Activated CD8-positive, alpha-beta memory T cell treated with anti-CD3 and anti-CD28 coated beads, Interleukin-2, amount 50 U/mL, for 1 hour (primary cell): ENCODE data around the gene MAP2K5.

Experiments used
- DNase-seq: peaks from one replicate; pipeline ENCODE4 v3.0.0-alpha.2; 2020; ENCODE audit errors: extremely low read depth

The MAP2K5 gene

DNA sequence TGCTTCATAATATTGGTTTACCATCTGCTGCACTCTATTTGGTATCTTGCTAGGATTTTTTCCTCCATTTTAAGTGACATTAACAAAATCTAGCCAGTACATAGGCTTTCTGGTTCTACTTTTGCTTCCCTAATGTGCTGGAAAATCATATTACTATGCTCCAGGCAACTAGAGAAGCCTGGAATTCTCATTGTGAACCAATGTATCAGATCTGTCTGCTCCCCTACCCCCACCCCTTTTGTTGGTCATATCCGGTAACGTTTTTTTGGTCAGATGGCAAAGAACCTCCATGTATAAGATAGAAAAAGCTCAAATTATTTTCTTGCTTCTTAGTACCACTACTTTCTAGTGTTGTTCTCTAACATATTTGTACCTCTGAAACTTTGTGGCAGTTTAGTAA lies 17.1 kb downstream of the MAP2K5 start:
- DNase-seq, result no peak

DNA sequence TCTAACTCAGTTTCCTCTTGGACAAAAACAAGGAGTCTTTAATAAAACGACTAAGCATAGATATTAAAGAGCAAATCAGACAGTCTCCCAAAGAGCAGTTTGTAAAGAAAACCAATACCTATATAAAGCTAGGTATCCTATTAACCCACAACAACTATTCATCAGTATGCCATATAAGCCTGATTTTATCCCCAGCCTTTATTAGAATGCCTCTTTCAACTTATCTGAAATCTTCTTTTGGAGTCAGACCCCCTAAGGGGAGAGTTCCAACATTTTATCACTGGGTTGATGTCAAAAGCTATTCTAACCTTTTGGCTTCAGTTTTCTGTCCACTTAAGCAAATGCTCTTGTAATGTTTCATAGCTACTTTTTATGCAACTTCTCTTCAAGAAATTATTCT lies 17.8 kb downstream of the MAP2K5 start:
- DNase-seq, result no peak

DNA sequence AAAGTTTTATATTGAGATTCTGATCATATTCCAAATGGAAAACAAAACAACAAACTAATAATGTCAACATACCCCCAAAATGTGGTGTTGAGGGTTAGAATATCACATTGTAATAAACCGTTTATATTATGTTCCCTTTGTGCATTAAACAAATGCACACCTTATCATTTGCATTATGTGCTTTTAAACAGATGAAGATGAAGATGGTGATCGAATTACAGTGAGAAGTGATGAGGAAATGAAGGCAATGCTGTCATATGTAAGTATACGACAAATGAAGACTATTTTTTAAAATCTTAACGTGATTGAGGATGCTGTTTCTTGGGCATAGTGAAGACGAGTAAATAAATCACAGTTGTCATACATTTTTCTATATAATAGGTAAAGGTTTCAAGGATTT lies 20.6 kb downstream of the MAP2K5 start:
- no peak for DNase-seq

DNA sequence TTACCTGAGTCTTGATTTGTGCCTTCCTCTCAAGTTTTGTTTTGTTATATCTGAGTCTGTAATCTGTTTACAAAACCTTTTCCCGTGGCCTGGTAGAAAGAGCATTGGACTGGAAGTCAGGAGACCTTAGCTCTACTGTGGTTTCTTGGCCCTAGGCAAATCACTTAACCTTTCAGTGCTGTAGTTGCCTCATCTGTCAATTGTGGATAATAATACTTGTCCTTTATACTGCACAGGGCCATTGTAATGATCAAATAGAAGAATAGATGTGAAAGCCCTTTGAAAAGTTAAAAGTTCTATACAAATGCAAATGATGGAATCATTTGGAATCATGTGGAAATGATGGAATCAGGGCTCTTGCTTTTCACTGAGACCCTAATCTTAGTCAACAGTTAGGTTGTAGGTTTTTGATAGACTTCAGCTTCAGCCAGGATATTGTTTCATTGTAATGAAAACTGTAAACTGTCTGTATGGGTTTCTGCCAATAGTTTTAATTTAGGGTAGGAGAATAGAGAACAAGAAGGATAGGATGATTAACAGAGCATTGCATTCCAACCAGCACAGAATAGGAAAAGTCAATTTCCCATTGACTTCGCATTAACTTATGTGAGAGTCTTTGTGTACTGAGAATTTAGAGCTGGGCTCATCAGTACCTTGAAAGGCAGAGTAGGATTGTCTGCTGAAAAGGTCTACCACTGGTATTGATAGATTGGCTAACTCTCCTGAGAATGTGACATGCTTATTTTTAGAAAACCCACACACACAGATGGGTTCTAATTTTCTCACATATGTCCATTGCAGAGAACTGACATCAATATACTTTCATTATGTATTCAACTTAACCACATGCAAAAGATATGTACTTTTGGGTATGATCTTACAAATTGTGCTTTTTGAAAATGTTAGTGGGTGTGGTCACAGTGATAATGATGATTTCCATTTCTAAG lies 21.8 kb downstream of the MAP2K5 start:
- DNase-seq, result no peak

DNA sequence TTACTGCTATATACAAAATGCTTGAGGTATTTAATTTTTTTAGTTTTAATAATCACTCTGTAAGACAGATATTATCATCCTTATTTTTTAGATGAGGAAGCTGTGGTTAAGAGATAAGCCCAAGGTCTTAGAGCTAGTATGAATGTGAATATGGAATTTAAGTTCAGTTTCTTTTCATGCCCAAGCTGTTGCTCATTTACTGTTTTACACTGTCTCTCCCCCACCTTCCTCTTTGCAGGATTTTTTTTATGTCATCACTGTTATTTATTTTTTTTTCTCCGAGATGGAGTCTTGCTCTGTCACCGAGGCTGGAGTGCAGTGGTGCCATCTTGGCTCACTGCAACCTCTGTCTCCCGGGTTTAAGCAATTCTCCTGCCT lies 22.5 kb downstream of the MAP2K5 start:
- DNase-seq, result no peak

DNA sequence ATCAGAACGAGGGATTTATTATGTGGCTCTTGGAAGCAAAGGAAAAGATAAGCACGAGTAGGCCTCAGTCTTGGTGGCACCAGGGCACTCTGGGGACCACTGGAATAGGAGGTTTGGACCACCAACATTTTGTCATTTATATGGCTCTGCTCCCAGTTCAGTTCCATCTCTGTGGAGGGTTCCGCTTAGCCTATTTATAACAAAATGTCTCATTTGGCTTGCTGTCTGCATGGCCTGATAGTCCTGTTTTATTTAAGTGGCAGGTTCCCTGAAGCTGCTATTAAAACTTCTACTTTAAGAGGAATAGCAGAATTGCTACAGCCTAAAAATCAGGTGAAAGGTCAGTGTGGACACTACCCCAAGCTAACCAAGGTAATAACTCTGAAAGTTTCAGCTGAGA lies 27.2 kb downstream of the MAP2K5 start:
- DNase-seq, result no peak

DNA sequence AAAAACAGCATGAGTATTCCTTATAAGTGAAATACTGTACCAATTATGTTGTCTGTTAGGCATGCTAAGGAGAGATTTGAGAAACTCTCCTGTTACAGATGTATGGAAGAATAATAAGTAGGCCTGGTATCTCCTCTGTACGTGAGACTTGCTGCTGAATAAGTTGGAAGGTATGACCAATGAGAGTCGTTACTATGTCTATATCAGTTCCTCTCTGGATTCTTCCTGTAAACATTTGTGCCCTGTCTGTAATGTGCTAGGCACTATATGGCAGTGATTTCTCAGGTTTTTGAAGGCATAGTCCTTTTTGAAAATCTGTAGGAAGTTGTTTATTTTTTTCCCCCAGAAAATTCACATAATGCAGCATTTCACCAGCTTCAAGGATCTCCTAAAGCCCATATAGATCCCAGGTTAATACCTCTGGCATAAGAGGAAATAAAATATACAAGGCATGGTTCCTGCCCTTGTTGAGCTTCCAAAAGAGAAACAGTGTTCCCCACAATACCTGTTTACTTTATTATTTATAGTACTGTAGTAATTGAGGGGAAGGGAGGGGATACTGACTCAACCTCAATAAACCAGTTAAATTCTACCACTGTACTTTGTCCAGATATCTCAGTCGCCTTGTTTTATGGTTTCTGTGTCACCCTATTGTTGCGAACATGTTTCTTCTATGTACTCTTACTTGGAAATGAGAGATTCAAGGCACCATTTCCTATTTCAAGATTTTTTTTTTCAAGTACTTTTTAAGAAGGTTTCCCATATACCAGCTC lies 28.6 kb downstream of the MAP2K5 start:
- no peak for DNase-seq

DNA sequence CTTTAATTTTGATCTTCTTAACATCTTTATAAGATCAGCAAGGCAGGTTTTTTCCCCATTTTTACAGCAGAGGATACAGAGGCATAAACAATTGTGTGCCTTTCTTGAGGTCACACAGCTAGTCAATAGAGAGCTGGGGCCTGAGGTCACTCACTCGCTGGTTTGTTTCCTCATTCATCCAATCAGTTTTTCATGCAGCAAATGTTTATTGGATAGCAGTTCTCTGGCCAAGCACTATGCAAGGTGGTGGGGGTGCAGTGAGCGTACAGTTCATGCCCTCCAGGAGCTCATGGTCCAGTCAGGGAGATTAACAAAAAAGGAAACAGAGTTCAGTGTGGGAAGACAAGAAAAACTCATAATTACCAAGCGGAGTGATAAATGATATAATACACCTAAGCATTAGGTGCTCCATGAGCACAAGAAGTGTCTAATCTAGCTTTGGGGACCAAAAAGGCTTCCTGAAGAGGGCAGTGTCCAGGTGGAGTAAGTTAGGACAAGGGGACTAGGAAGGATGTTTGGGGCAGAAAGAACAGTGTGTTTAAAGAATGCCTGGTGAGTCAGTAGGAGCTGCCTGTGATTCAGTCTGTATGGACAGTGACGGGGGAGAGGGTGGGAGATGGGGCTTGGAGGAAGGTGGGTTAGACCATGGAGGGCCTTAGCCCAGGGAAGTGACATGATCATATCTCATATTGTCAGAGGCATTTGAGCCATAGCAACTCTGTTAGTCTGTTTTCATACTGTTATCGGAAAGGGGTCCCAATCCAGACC lies 29.3 kb downstream of the MAP2K5 start:
- DNase-seq, result no peak

DNA sequence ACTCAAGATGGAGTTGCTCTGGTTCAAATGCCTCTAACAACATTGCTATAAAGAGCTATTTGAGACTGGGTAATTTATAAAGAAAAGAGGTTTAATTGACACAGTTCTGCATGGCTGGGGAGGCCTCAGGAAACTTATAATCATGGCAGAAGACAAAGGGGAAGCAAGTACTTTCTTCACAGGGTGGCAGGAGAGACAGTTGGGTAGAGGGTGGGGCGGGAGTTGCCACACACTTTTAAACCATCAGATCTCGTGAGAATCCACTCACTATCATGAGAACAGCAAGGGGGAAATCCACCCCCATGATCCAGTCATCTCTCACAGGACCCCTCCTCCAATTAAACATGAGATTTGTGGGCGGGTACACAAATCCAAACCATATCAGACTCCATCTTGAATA lies 30.7 kb downstream of the MAP2K5 start:
- DNase-seq, result no peak

DNA sequence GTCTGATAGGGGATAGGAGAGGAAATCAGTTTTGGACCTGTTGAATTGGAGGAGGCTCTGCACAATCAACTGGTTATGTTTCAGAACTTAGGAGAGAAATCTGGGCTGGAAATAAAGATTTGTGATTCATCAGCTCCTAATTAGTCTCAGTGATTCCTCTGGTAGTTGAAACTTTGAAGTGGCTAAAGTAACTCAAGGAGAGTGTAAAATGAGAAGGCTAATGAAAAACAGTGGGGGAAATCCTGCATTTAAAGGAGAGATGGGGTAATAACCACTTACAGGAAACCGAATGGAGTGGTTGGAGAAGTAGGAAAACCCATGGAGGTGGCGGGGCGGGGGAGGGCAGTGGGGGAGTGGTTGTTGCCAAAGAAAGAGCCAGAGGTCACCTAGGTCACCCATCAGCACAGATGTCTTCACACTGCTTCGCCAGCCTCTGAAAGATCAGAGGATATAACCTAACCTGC lies 32.6 kb downstream of the MAP2K5 start:
- no peak for DNase-seq

DNA sequence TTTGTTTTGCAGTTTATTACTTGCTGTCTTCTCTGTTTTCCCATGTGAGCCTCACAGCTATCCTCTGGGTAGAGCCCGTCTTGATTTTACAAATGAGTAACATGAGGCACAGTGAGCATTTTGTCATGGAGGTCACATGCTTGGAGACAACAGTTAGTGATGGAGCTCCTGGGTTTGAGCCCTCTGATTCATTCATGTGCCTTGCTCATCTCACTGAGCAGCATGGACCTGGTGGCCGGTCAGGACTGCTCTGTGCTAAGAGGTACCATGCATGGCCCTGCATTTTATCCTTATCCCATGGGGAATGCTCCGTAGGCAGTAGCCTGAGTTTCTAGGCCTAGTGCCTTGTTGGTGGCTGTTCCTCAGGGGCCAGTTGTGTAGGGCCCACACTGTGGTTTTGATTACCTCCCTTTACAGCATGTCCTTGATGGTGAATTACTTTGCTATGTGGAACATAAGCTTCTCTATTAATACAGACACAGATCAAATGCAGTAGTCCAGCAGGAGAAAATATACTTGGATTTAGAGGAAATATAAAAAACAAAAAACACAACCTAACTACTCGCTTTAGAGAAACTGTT lies 35.6 kb downstream of the MAP2K5 start:
- no peak for DNase-seq

DNA sequence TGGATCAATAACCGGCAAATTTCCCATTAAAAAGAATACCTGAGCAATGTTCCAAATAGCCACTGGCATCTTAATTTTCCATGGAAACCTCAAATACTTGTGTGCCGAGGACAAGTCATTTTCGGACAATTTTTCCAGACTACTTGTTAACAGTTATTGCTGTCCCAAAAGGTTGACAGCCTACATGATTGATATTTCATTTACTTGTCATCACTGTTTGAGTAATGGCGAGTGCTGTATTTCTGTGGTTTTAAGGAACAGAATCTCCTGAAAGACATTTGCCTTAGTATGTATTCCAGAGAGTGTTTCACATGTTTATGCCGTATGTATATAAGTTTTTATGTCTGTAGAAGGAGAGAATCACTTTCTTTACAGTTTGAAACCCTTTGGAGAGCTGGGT lies 36.7 kb downstream of the MAP2K5 start:
- no peak for DNase-seq

DNA sequence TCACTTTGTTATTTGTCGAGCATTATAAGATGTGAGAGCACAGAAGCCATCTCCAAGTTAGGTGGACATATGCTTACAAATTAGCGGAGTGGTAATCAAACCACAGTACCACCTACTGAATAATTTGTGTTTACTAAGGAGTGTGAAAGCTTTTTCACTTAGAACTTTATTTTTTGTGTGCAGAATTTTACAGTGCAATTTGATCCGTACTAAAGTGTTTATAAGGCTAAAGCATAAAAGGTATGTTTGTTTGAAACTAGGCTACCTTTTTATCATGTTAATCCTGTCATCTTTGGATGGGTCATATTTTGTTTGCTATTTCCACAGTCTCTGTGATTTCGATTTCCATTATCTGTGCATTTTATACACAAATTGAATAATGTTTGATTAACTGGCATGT lies 37.5 kb downstream of the MAP2K5 start:
- DNase-seq, result no peak

DNA sequence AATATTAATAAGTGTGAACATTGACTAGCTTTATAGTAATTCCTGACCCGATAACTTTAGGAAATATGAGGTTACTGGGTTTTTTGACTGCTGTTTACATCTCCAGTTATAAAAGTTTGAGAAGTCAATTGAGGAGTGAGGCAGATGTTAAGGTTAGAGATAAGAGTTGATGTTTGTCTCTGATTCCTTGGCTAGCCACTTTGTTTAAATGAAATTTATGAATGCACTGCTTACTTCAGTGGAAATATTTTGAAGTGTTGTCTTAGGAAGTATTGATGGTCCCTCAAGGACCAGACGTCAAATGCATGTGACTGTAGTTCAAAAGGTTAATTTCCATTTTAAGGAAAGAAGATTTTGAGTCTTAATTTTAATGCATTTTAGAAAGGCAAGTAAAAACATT lies 41.7 kb downstream of the MAP2K5 start:
- DNase-seq, result no peak

DNA sequence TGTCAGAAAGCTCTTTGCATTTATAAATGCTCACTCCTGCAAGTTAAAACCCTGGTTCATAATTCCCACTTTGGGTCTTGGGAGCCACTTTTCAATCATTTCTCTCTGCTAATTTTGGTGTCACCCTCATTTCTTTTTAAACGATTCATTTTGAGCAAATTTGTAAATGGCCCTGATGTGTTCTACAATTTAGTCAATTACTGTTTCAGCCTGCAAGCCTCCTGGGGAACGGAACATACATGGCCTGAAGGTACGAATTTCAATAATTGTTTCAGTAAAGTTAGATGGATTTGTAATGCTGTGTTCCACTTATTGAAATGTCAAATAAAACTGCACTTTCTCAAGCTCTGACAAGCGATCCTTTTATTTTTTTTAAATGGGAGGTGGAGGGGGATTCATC lies 43.2 kb downstream of the MAP2K5 start:
- no peak for DNase-seq

DNA sequence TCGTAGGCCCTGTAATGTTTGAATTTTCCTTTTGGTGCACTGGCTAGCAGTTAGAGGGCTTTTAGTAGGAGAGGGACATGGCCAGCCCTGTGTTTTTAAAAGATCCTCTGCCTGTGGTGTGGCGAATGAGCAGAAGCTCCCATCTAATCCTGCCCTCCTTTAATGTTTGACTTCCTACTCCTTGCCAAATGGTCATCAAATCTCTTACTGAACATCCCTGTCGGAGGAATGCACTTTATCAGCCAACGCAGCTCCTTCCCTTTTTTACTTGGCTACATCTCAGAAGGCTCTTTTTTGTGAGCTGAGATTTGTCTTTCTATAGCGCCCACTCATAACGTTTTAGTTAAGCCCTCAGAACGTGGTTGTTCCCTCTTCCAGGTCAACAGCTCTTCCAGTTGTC lies 44.8 kb downstream of the MAP2K5 start:
- DNase-seq, result no peak

DNA sequence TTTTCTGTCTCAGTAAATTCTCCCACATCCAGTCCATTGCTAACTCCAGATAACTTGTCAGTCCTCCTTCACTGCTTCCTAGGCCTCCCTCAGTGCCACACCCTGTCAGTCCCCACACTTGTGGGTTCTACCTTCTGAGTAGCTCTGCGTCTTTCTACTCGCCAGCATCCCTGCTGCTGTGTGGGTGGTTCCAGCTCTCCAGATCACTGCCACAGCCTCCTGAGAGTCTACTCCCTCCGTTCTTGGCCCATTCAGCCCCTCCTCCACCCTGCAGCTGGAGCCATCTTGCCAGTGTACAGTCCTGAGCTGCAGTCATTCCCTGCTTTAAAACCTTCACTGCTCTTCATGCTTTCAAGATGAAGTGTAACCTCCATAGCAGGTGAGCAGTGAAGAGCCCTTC lies 45.3 kb downstream of the MAP2K5 start:
- no peak for DNase-seq

DNA sequence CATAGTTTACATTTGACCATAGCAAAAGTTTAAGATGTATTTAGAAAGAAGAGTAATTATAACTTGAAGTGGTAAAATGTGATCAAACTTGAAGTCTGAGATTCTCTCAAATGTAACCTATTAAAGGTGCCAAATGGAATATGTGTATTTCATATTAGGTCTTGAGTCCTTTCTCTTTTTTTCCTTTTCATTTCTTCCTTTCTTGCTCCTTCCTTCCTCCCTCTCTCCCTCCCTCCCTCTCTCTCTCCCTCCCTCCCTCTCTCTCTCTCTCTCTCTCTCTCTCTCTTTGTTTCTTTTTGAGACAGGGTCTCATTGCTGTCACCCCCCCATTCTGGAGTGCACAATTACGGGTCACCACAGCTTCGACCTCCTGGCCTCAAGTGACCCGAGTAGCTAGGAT lies 47.7 kb downstream of the MAP2K5 start:
- no peak for DNase-seq

DNA sequence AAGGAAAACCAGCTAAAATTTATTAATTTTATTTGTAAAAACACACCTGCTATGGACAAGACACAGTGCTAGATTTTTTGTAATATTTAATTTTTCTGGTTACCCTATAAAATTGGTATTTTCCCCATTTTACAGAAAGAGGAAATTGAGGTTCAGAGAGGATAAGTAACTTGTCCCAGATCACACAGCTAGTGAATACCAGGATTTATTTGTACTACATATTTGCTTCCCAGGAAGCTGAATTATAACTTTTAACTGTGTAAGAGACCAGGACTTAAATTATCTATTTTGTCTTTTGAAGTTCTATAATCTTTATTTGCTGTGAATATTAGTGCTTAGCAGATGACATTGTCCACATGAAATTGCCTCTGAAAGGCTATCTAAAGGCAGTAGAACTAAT lies 49.7 kb downstream of the MAP2K5 start:
- DNase-seq, result no peak

DNA sequence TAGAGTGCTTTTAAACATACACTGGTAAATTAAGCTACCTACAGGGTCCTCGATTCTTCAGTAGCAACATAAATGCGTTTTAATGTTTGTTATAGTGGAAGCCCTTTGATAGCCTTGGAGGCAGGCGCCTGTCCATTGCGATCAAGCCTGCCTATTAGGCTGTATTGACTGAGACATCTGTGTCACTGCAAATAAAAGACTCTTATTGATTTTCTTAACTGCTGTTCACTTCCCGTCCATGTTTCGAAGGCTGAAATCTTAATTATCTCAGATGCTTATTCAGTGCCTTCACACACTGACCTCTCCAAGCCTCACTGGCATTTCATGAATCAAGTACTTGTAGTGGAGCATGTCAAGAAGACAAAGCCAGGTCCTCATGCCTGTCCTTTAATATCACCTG lies 51.1 kb downstream of the MAP2K5 start:
- DNase-seq, result no peak

DNA sequence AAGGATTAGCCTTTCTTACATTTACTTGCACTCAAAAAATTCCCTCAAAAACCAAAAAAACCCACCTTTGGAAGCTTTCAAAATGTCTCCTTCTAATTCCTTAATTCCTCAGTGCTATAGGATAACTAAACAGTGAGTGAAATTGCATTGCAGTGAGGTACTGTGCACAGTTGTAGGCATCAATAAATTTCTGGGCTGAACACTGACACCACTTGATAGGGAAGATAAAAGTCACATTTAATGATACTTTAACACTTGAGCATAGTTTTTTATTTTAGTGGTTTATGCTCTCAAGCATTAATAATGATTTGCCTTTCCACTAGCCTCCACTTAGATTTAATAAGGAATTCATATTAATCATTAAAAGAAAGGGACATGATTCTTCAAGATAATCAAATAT lies 52.3 kb downstream of the MAP2K5 start:
- no peak for DNase-seq

DNA sequence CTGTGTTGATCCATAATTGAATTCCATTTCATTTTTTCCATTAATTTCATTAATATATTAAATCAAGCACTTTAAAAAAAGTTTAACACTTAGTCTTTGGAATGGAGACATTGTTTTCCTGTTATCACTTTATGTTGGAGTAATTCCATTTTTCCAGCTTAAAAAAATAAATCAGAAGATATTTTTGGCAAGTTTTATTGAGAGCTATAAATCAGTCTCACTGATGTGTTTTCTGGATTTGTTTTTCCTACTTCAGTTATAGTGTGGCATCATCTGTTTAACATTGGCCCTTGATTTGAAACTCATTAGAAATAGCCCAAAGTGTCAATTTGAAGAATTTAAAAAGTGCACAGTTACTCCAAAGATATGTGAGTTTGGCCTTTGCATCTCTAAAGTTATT lies 53.1 kb downstream of the MAP2K5 start:
- no peak for DNase-seq
